Endothelial cell of umbilical vein (primary cell): Measurements from ENCODE around the gene MINAR2.

Experiments
- EZH2 ChIP-seq: IDR thresholded peaks from 2 replicates; pipeline ENCODE4 v1.6.1; 2012; ENCODE audit warnings: borderline replicate concordance, low read depth, mild to moderate bottlenecking, moderate library complexity, low read length, inconsistent platforms; ENCODE audit not compliant: severe bottlenecking
- MYC ChIP-seq: IDR thresholded peaks from one replicate; pipeline ENCODE4 v1.6.1; 2011; ENCODE audit warnings: mild to moderate bottlenecking, low read depth, low read length
- POLR2A ChIP-seq: IDR thresholded peaks from 2 replicates; pipeline ENCODE4 v1.6.1; 2012; ENCODE audit warnings: low read depth, mild to moderate bottlenecking, control low read depth, low read length
- POLR2AphosphoS5 ChIP-seq: IDR thresholded peaks from 2 replicates; pipeline ENCODE4 v1.6.1; 2012; ENCODE audit warnings: low read depth, mild to moderate bottlenecking, control low read depth, low read length, moderate library complexity; ENCODE audit not compliant: insufficient read depth
- TF ChIP-seq, protein P1 (sequence below), 2 donors: IDR thresholded peaks; 1 replicate in 1 of 2; 2 replicates in 1 of 2; pipeline ENCODE4 v1.5.1; 2011; ENCODE audit warnings: low read length in 2 of 2, mild to moderate bottlenecking in 2 of 2, moderate library complexity in 2 of 2, control low read depth in 1 of 2, inconsistent platforms in 1 of 2, low read depth in 1 of 2; ENCODE audit not compliant: insufficient read depth in 1 of 2; ENCODE audit errors: extremely low read depth in 1 of 2

- TF ChIP-seq POLR2A = no peak
- TF ChIP-seq, protein P1, sequence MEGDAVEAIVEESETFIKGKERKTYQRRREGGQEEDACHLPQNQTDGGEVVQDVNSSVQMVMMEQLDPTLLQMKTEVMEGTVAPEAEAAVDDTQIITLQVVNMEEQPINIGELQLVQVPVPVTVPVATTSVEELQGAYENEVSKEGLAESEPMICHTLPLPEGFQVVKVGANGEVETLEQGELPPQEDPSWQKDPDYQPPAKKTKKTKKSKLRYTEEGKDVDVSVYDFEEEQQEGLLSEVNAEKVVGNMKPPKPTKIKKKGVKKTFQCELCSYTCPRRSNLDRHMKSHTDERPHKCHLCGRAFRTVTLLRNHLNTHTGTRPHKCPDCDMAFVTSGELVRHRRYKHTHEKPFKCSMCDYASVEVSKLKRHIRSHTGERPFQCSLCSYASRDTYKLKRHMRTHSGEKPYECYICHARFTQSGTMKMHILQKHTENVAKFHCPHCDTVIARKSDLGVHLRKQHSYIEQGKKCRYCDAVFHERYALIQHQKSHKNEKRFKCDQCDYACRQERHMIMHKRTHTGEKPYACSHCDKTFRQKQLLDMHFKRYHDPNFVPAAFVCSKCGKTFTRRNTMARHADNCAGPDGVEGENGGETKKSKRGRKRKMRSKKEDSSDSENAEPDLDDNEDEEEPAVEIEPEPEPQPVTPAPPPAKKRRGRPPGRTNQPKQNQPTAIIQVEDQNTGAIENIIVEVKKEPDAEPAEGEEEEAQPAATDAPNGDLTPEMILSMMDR (IDR thresholded peaks at IDR 0.05; ENCODE audit: extremely low read depth in 1 of 2, insufficient read depth in 1 of 2, low read depth in 1 of 2, low read length in 2 of 2) = no peak
- no peak for TF ChIP-seq EZH2
- no peak for TF ChIP-seq MYC
- TF ChIP-seq POLR2AphosphoS5 = no peak
Measured at GRCh38 chr5:129807162-129807814, 59.4 kb downstream of the MINAR2 start.
